Fibroblast of mammary gland (primary cell): ENCODE measurements around the gene TCEA3.

Source experiments
- DNase-seq: peaks from one replicate; pipeline ENCODE4 v3.0.0-alpha.2; 2010; ENCODE audit warnings: low read depth
- H3K4me3 ChIP-seq: 2 replicates; pipeline ENCODE4 v1.5.1; 2011; ENCODE audit warnings: low read depth, mild to moderate bottlenecking, low read length, moderate library complexity; ENCODE audit not compliant: control insufficient read depth
- TF ChIP-seq, protein P1 (sequence below): conservative IDR thresholded peaks from 2 replicates; pipeline ENCODE4 v1.5.1; 2011; ENCODE audit warnings: low read depth, low read length, inconsistent platforms; ENCODE audit not compliant: control insufficient read depth, insufficient read depth

Gene TCEA3

DNA sequence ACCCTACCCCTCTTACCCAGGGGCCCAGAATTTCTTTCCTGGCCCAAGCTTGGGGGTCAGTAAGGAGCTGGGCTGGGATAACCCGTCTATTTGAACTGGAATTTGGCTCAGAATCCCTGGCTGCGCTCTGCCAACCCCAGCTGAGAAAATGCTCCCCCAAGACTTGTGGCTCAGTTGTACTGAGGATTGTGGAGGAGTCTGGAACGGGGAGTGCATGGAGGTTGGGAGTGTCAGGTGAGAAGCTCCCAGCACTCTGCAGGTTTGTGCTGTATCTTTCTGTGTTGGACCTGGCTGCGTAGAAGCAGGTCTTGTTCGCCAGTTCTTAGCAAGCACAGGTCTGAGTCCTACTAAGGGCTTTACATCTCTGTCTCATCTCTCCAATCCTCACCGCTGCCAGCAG is 1.6 kb downstream of the TCEA3 start:
- no peak overlapping the region for H3K4me3 ChIP-seq
- DNase-seq: no peak
- TF ChIP-seq, protein P1, sequence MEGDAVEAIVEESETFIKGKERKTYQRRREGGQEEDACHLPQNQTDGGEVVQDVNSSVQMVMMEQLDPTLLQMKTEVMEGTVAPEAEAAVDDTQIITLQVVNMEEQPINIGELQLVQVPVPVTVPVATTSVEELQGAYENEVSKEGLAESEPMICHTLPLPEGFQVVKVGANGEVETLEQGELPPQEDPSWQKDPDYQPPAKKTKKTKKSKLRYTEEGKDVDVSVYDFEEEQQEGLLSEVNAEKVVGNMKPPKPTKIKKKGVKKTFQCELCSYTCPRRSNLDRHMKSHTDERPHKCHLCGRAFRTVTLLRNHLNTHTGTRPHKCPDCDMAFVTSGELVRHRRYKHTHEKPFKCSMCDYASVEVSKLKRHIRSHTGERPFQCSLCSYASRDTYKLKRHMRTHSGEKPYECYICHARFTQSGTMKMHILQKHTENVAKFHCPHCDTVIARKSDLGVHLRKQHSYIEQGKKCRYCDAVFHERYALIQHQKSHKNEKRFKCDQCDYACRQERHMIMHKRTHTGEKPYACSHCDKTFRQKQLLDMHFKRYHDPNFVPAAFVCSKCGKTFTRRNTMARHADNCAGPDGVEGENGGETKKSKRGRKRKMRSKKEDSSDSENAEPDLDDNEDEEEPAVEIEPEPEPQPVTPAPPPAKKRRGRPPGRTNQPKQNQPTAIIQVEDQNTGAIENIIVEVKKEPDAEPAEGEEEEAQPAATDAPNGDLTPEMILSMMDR: no peak

DNA sequence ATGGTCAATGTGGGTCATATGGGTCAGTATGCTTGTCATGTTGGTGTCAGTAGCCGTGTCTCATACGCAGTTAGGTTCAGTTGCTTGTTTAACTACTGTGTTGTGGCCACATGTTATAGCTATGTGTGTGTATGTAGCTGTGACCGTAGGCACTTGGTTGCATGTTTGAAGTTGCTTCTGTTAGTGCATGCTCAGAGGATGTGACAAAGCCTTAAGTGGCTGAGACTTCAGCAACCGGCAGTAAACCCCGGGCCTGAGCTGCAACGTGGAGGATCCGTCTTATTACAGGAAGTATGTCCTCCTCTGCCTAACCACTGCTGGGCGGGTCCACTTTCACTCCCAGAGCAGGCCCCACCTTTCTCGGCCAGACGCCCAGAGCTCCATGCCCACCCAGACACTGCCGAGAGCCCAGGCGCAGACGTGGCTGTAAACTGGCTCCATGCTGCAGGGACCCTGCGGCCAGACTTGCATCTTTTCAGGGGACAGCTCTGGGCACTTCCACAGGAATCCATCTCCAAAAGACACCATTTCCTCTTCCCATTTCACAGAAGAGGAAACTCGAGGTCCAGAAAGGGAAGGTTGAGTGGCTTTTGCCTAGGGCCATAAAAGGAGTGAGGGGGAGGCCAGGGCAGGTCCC is 2.2 kb downstream of the TCEA3 start:
- TF ChIP-seq, protein P1: no peak
- no peak overlapping the region for H3K4me3 ChIP-seq
- peak; percentile 78 for DNase-seq

DNA sequence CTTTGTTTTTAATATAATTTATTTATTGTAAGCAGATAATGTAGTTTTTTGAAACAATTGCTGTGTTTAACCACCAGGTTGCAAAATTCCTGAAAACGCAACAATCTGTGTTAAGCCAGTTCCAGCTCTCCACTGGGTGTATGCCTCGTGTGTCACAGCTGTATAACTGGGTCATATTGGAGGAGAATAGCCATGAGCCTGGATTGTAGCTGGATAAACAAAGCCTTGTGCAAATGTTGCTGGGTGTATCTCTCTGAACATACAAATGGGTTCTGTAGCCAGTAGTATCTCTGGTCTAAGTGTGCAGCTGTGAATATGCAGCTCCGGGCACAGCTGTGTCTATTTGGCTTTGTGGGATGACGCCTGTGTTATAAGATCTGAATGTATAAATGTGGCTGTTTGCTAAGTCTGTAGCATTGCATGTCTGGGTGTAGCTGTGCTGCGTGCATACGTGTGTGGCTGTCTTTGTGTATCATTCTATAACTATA is 2.8 kb downstream of the TCEA3 start:
- DNase-seq: peak; percentile 80
- no peak overlapping the region for H3K4me3 ChIP-seq
- TF ChIP-seq, protein P1: peak; percentile 33

DNA sequence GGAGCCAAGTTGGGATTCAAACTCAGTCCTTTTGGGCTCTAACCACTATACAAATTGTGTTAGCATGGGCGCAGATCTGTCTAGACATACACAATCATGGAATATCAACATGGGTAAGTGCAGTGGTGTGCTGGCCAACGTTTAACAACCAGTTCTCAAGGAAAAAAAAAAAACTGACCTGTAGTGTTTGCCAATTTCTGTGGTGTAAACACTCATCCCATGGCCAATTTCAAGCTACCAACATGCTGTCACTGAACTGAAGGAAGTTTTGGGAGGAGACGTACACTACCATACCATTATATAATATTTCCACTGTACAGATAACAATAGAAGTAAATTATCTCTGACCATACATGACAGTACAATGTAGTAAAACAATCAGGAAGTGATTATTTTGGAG is 3.2 kb downstream of the TCEA3 start:
- DNase-seq: no peak
- TF ChIP-seq, protein P1: no peak
- no peak overlapping the region for H3K4me3 ChIP-seq

DNA sequence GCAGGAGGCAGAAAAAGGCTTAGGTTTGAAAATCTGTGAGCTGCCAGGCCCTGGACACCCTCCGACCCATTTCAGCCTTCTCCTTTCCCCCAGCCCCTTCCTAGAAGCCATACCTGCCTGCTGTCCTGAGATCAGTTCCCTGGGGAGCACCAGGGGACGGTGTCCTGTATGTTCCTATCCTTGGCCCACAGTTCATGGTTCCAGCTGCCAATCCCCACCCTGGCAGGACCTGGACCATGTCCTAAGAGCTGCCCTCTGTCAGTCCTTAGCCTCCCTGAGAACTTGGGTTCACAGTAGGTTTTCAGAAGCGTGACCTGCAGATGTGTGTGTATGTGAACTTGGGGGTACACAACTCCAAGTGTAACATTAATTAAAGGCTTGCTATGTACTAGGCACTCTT is 3.8 kb downstream of the TCEA3 start:
- no peak for DNase-seq
- TF ChIP-seq, protein P1: no peak
- H3K4me3 ChIP-seq: no peak overlapping the region

DNA sequence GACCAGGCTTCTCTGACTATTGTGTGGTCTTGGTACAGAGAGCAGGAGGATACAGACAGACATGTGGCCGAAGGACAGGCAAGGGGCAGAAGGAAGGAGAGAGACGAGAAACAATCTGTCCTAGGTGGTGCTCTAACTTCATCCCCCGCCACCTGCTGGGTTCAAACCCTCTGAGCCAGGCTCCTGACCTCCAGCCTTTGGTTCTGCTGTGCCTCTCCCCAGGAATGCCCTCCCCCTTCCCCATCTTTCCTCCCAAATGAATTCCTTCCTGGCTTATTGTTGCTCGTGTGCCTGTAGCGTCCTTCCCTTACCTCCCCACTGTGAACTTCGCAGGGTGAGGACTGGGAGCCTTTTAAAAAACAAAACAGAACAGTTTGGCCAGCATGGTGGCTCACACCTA is 5.4 kb downstream of the TCEA3 start:
- DNase-seq: no peak
- TF ChIP-seq, protein P1: no peak
- no peak overlapping the region for H3K4me3 ChIP-seq
